ENCODE measurements around the gene SLC9A1. TPM values are rescaled to one million over a fixed set of nuclear protein-coding genes. Genes with fewer than 3 reads are reported as not detected.

SLC9A1 gene
- total RNA-seq, 4 donors from 2014 or later, result 18.1 to 28.1 (median 25.2) TPM

GRCh38 chr1:27106561-27107323 is 48.2 kb downstream of the SLC9A1 start:
- Histone ChIP-seq H3K4me3 (no peak overlapping the region), H3K27me3 (no peaks in the 10 kb centered on the region), H3K4me1 (peaks cover 21% of the 10 kb centered on the region), H3K27ac (no peak overlapping the region), H3K36me3 (peaks cover 32% of the 10 kb centered on the region), H3K9me3 (no peaks in the 10 kb centered on the region)
- WGBS, result 80% methylated on average over 3 of the region's 7 CpGs
- no peak for TF ChIP-seq POLR2AphosphoS5 (IDR thresholded peaks at IDR 0.05)
- TF ChIP-seq, protein P1, sequence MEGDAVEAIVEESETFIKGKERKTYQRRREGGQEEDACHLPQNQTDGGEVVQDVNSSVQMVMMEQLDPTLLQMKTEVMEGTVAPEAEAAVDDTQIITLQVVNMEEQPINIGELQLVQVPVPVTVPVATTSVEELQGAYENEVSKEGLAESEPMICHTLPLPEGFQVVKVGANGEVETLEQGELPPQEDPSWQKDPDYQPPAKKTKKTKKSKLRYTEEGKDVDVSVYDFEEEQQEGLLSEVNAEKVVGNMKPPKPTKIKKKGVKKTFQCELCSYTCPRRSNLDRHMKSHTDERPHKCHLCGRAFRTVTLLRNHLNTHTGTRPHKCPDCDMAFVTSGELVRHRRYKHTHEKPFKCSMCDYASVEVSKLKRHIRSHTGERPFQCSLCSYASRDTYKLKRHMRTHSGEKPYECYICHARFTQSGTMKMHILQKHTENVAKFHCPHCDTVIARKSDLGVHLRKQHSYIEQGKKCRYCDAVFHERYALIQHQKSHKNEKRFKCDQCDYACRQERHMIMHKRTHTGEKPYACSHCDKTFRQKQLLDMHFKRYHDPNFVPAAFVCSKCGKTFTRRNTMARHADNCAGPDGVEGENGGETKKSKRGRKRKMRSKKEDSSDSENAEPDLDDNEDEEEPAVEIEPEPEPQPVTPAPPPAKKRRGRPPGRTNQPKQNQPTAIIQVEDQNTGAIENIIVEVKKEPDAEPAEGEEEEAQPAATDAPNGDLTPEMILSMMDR (IDR thresholded peaks at IDR 0.05), result no peak
- no peak for TF ChIP-seq EP300 (IDR thresholded peaks at IDR 0.05)
- no peak for TF ChIP-seq POLR2A (IDR thresholded peaks at IDR 0.05)
- no peak for DNase-seq (ENCODE audit: low spot score in 2 of 2)

DNA sequence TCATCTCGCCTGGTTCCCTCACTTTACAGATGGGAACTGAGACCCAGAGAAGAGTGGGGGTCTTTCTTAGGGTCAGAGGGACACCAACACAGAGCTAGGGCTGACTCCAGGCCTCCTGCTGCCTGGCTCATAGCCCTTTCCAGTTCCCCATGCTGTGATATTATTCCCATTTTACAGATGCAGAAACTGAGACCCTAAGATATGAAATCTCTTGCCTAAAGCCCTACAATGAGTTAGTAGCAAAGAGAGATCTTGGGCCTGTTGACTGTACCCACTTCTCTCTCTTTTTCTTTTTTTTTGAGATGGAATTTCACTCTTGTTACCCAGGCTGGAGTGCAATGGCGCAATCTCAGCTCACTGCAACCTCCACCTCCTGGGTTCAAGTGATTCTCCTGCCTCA is 49.9 kb downstream of the SLC9A1 start:
- no peak overlapping the region for H3K27ac ChIP-seq
- DNase-seq (ENCODE audit: low spot score in 2 of 2), result no peak
- no peaks in the 10 kb centered on the region for H3K9me3 ChIP-seq
- 95% methylated on average over 2 of the region's 2 CpGs for WGBS
- H3K36me3 ChIP-seq, result peaks cover 43% of the 10 kb centered on the region
- TF ChIP-seq POLR2AphosphoS5 (IDR thresholded peaks at IDR 0.05) (no peak), EP300 (IDR thresholded peaks at IDR 0.05) (no peak), POLR2A (IDR thresholded peaks at IDR 0.05) (no peak)
- TF ChIP-seq, protein P1 (IDR thresholded peaks at IDR 0.05), result no peak
- H3K27me3 ChIP-seq, result no peaks in the 10 kb centered on the region
- H3K4me3 ChIP-seq, result no peak overlapping the region
- H3K4me1 ChIP-seq, result peaks cover 11% of the 10 kb centered on the region

GRCh38 chr1:27103498-27103897 is 51.4 kb downstream of the SLC9A1 start:
- WGBS, result 88% methylated on average over 2 of the region's 4 CpGs
- no peaks in the 10 kb centered on the region for H3K9me3 ChIP-seq
- H3K4me1 ChIP-seq, result peaks cover 26% of the 10 kb centered on the region
- TF ChIP-seq POLR2A (IDR thresholded peaks at IDR 0.05), result no peak
- no peak for TF ChIP-seq EP300 (IDR thresholded peaks at IDR 0.05)
- TF ChIP-seq, protein P1 (IDR thresholded peaks at IDR 0.05), result no peak
- TF ChIP-seq POLR2AphosphoS5 (IDR thresholded peaks at IDR 0.05), result no peak
- no peak for DNase-seq (ENCODE audit: low spot score in 2 of 2)
- no peak overlapping the region for H3K4me3 ChIP-seq
- no peak overlapping the region for H3K27ac ChIP-seq
- peaks cover 43% of the 10 kb centered on the region for H3K36me3 ChIP-seq
- no peaks in the 10 kb centered on the region for H3K27me3 ChIP-seq

GRCh38 chr1:27102707-27103468 is 52.0 kb downstream of the SLC9A1 start:
- TF ChIP-seq POLR2AphosphoS5 (IDR thresholded peaks at IDR 0.05) (no peak), EP300 (IDR thresholded peaks at IDR 0.05) (no peak), POLR2A (IDR thresholded peaks at IDR 0.05) (no peak)
- TF ChIP-seq, protein P1 (IDR thresholded peaks at IDR 0.05), result peak; percentile 93 to 96
- no peaks in the 10 kb centered on the region for H3K9me3 ChIP-seq
- 52% methylated on average over 12 of the region's 15 CpGs for whole genome bisulfite sequencing
- peak; percentile 87 to 92 for DNase-seq (ENCODE audit: low spot score in 2 of 2)
- H3K27me3 ChIP-seq, result no peaks in the 10 kb centered on the region
- H3K4me1 ChIP-seq, result peaks cover 32% of the 10 kb centered on the region
- H3K4me3 ChIP-seq, result no peak overlapping the region
- H3K36me3 ChIP-seq, result peaks cover 43% of the 10 kb centered on the region
- H3K27ac ChIP-seq, result no peak overlapping the region

DNA sequence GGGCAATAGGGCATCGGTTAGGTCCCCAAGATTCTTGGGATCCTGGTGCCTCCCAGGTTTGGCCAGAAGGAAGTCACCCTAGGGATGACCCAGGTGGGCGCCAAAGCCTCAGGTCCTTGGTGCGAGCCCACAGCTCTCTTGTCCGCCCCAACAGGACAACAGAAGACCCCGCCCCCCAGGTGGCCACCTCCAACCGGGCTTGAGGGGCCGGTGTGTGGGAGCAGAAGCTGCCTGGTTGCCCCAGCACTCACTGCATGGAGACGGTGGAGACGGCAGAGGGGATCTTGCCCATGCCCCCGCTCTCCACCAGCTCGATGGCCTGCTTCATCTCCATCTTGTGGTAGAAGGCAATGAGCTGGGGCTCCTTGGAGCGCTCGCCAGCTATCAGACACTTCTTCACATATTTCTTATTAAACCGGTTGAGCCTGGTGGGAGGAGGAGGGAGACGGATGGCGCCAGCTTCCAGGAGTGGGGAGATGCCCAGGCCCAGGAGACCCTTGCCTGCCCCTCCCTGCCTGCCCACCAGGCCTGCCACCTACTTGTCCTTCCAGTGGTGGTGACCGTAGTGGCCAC is 52.7 kb downstream of the SLC9A1 start:
- Histone ChIP-seq H3K4me3 (no peak overlapping the region), H3K9me3 (no peaks in the 10 kb centered on the region), H3K27me3 (no peaks in the 10 kb centered on the region), H3K4me1 (peaks cover 39% of the 10 kb centered on the region), H3K36me3 (peaks cover 43% of the 10 kb centered on the region), H3K27ac (no peak overlapping the region)
- no peak for DNase-seq (ENCODE audit: low spot score in 2 of 2)
- WGBS, result 59% methylated on average over 7 of the region's 17 CpGs
- no peak for TF ChIP-seq EP300 (IDR thresholded peaks at IDR 0.05)
- no peak for TF ChIP-seq POLR2AphosphoS5 (IDR thresholded peaks at IDR 0.05)
- no peak for TF ChIP-seq POLR2A (IDR thresholded peaks at IDR 0.05)
- TF ChIP-seq, protein P1 (IDR thresholded peaks at IDR 0.05), result no peak
